Fibroblast of the conjunctiva (primary cell): ENCODE measurements around the gene POFUT1.
"Not testable (repeated sequence)": the region's sequence is repeated elsewhere in the genome, so short reads cannot be mapped to it uniquely, and the experiment has no call there.

Experiments used
- DNase-seq: peaks from one replicate; pipeline ENCODE4 v3.0.0-alpha.2; 2010; ENCODE audit warnings: low read depth

Gene POFUT1

DNA sequence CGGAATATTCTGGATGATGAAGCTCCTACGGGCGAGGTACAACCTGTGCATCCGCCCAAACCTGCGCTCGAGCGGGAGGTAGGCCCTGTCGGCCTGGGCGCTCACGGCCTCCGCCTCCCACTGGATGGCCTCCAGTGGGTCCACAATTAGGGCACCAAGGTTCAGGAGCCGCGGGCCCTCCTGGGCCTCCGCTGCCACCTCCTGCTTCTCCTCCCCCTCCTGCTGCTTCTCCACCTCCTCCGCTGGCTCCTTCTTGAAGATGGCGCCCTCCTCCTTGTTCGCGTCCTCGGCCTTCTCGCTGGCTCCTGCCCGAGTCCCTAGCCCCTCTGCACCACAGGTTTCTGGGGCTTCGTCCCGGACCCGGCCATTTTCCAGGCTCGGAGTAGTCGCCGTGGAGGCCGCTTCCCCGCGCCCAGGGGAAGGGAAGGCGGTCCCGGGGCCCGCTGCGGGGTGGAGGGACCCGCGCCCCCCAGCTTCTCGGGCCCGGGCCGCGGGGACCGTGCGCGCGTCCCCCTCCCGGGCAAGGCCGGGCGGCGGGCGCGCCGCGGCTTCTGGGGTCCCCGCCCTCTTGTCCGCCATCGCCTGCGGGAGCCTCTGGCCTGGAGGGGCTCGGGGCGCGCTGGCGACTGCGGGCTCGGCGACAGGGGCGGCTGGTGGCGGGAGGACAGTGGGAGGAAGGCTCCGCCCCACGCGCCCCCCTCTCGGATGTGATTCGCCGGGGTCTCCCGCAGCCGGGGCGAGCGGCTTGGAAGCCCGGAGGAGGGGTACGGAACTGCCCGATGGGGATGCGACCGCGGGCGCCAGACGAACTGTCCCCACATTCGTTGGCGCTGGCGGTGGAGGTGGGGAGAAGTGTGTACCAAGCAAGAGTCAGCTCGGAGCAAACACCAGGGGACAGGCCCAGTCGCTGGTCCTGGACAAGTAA lies 17.7 kb upstream of the POFUT1 start:
- DNase-seq, result no peak

GRCh38 chr20:32190616-32191415 lies 16.9 kb upstream of the POFUT1 start:
- no peak for DNase-seq

DNA sequence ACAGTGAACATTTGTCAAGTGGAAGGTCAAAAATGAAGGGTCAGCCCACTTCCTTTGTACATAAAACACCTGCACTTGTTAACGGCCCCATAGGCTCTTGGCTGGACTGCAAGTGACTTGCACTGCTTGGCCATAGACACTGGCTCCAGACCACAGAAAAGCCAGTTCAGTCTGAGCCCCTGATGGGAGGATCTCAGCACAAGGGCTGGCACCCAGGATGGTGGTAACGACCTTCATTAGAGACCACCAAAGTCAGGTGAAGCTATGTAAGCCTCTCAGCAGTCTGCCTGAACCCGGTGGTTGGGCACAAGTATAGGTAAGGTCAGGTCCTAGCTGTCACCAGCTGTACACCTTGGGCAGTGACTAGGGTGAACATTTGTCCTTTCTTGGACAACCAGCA lies 16.3 kb upstream of the POFUT1 start:
- no peak for DNase-seq

GRCh38 chr20:32191873-32192272 lies 15.8 kb upstream of the POFUT1 start:
- DNase-seq, result no peak

DNA sequence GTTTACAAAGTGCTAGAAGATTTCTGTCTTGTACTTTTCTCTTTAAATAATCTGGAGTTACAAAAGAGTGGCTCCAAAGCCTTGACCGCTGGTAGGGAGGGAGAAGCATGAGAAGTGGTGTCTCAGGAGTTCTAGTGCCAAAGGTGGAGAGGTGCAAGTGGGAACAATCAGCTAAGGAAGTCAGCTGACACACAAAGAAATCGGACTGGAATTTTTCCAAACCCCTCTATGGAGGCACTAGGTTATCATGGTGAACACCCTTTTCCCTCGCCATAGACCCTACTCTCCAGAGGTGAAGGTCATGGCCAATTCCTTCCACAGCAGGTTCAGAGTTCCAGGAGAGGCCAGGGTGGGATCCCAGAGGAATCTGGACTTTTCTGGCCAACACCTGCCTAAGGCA lies 15.0 kb upstream of the POFUT1 start:
- no peak for DNase-seq

DNA sequence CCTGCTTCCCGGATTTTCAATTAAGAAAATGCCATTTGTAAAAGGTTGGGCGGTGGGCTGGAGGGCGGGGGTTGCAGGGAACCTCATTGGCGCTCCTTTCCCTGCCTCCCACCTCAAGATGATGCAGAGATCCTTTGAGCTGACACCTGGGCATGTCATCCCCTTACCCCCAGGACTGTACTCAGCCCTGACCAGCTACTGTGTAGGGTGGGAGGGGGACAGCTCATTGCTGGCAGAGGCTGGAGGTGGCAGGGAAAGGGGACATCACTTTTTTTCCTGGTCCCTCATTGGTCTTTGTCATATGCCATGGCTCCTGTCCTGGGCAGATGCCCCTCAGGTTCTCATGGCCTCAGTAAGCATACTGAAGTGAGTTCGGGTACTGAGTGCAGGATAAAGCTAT lies 14.3 kb upstream of the POFUT1 start:
- DNase-seq, result not testable (repeated sequence)

- no peak for DNase-seq
These were observed 13.7 kb upstream of the POFUT1 start for GRCh38 chr20:32193996-32194395.

- no peak for DNase-seq
These were observed 12.1 kb upstream of the POFUT1 start for GRCh38 chr20:32195581-32195980.

DNA sequence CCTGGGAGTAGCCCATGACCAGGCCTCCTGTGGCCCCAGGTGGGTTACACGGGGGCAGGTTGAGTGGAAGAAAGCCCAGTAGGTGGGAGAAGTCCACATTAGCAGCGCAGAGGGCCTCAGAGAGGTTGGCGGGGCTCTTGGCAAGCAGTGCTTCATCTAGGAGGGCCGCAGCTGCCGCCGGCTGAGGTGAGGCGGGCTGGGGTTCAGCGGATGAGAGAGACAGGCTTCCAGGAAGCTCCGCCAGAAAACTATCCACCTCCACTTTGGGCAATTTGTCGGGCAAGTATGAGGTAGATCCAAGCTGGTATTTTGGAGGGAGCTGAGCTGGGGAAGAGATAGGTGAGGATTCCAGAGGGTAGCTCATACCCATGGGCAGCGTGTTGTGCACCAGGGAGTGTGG lies 11.1 kb upstream of the POFUT1 start:
- not testable (repeated sequence) for DNase-seq

GRCh38 chr20:32197136-32197535 lies 10.5 kb upstream of the POFUT1 start:
- DNase-seq, result not testable (repeated sequence)

DNA sequence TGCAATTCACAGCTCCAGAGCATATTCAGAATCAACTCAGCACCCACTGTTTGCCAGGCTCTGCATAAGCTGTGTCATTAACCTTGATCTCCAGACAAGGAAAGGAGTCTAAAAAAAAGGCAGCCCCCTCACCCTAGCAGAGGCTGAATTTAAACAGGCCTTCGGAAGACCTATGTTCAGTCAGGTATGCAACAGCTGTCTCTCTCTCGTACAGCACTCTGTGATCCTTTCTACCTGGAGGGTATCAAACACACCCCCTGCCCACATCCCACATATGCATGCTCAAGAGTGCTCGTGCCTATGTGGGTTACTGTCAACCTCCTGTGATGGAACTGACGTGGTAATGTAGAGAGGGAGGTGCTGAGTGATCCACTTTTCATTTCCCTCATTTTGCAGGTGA lies 8.7 kb upstream of the POFUT1 start:
- DNase-seq, result no peak

GRCh38 chr20:32201296-32201976 lies 6.2 kb upstream of the POFUT1 start:
- DNase-seq, result no peak

GRCh38 chr20:32201977-32202363 lies 5.7 kb upstream of the POFUT1 start:
- DNase-seq, result no peak

- no peak for DNase-seq
These were observed 4.1 kb upstream of the POFUT1 start for GRCh38 chr20:32203356-32204204.

- no peak for DNase-seq
These were observed 3.2 kb upstream of the POFUT1 start for GRCh38 chr20:32204205-32205109.

- DNase-seq, result peak; percentile 26
These were observed 2.4 kb upstream of the POFUT1 start for GRCh38 chr20:32205110-32205842.

DNA sequence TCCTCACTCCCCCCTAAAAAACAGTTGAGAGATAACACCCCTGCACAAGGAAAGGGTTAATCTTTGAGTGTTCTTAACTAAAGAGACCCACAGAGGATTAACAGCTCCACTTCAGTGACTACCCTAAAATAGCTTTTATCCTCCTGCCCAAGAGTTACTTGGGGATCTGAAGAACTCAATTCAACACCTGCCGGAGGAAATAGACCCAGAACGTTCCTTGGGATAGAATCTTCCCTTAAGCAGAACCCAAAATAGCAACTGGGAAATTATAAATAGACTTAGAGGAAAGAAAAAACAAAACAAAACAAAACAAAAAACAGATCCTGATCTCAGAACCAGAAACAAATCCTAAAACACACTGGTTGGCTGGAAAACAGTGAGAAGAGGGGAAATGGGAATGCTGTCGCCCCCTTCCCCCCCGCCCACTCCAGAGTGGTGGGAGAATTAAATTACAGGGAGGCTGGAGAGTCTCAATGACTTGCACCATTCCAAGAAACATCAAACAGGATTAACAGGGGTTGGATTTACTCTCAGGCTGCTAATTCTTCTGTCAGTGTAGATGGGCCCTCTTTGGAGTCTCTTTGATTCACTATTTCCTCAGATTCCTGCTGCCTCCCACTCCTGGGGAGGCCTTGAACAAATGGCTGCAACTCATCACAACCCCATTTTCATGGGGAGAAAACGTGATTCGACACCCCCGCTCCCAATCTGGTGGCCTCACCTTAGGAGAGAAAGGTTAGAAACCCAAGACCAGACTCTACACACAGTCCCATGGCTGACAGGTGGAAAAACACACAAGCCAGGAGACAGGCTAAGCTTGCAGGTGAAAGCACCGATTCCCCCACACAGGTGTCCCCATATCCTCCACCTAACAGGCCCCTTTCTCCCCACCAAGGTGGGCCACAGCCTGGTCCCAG lies 1.6 kb upstream of the POFUT1 start:
- no peak for DNase-seq

DNA sequence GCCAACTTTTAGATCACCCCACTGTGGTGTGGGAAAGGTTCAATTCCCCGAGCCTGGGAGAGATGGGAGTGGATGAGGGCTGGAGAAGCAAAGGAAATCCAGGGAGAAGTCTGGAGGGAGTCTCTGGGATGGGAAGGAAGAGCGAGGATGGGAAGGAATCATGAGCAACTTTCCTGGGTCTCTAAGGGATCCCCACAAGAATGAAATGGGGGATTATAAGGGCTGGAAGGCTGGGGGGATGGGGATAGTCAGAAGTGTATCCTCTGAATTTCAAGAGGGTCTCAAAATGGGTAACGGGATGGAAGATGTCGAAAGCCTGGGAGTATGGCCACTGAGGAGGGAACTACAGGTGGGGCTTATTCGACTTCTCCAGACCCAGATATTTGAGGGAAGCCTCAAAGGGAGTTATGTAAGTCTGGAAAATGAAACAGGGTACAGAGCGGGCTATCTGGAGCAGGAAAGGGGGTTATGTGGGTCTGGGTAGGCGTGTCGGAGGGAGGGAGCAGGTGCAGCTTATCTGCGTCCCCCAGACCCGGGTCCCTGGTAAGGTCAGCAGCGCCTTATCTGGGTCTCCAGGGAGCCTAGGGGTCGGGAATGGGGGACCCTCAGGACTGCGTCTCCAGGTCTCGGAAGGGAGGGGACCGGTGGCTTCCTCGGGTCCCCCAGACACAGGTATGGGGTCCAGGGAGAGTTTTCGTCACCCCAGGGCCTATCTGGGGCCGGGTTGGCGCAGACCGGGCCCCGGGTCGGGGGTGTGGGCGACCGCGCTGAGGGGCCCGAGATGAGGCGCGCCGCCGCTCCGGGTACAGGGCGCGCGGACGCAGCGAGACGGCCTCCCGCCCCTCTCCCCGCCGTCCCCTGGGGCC lies 687 bp upstream of the POFUT1 start:
- DNase-seq, result no peak
